Smooth muscle cell (in vitro differentiated cells): ENCODE measurements around the gene GPD1. TPM values are rescaled to one million over a fixed set of nuclear protein-coding genes. Genes with fewer than 3 reads are reported as not detected.

Experiments
- DNase-seq: peaks from one replicate; lab custom pipeline; 2025; ENCODE audit not compliant: unreplicated experiment; lab: John Stamatoyannopoulos, UW
- H2AFZ ChIP-seq: fragments of 200-600 bp; sonication (generic); 2 replicates; pipeline ENCODE4 v1.6.0; 2016; ENCODE audit warnings: antibody characterized with exemption, low read depth, mild to moderate bottlenecking
- H3F3A ChIP-seq: fragments of 200-600 bp; sonication (generic); 2 replicates; pipeline ENCODE4 v1.6.0; 2017; ENCODE audit warnings: antibody characterized with exemption, low read depth
- H3K27ac ChIP-seq: fragments of 200-600 bp; sonication (generic); 2 replicates; pipeline ENCODE4 v1.5.1; 2016; ENCODE audit warnings: low read depth, mild to moderate bottlenecking
- H3K27me3 ChIP-seq: fragments of 200-600 bp; sonication (generic); 2 replicates; pipeline ENCODE4 v1.6.1; 2016; ENCODE audit warnings: low read depth, mild to moderate bottlenecking
- H3K36me3 ChIP-seq: fragments of 200-600 bp; sonication (generic); 2 replicates; pipeline ENCODE4 v1.5.1; 2016; ENCODE audit warnings: low read depth
- H3K4me1 ChIP-seq: fragments of 200-600 bp; sonication (generic); 2 replicates; pipeline ENCODE4 v1.5.1; 2016; ENCODE audit warnings: low read depth
- H3K4me2 ChIP-seq: fragments of 200-600 bp; sonication (generic); 2 replicates; pipeline ENCODE4 v1.6.0; 2016; ENCODE audit warnings: mild to moderate bottlenecking
- H3K4me3 ChIP-seq: fragments of 200-600 bp; sonication (generic); 2 replicates; pipeline ENCODE4 v1.5.1; 2016; ENCODE audit warnings: mild to moderate bottlenecking
- H3K79me2 ChIP-seq: fragments of 200-600 bp; sonication (generic); 2 replicates; pipeline ENCODE4 v1.6.0; 2016; ENCODE audit warnings: low read depth, mild to moderate bottlenecking
- H3K9ac ChIP-seq: fragments of 200-600 bp; sonication (generic); 2 replicates; pipeline ENCODE4 v1.6.0; 2016; ENCODE audit warnings: low read depth
- H3K9me3 ChIP-seq: fragments of 200-600 bp; sonication (generic); replicated peaks from 2 replicates; pipeline ENCODE4 v1.5.1; 2016; ENCODE audit warnings: low read depth
- H4K20me1 ChIP-seq: fragments of 200-600 bp; sonication (generic); 2 replicates; pipeline ENCODE4 v1.6.0; 2016; ENCODE audit warnings: low read depth
- CTCF ChIP-seq: fragments of 200-600 bp; sonication (generic); IDR thresholded peaks from 2 replicates; pipeline ENCODE4 v1.5.1; 2017; ENCODE audit warnings: borderline replicate concordance, mild to moderate bottlenecking, antibody characterized with exemption; ENCODE audit not compliant: insufficient read depth, poor library complexity, severe bottlenecking
- WGBS: methylation state at CpG from one replicate; pipeline ENCODE4 v1.1.7; 2016; ENCODE audit warnings: low lambda C conversion rate; 5-methylcytosine and 5-hydroxymethylcytosine counted together
- polyA plus RNA-seq: library from polyadenylated mRNA; unstranded; fragments of >200 nt; fragmentation: Nextera tagmentation; extraction: Ambion mirVana; gene quantifications from 2 replicates; pipeline ENCODE4 v1.2.1, GENCODE V29; 2016
- total RNA-seq: library from RNA; depleted of rRNA; stranded (reverse); fragments of >200 nt; gene quantifications from 2 replicates; pipeline ENCODE4 v1.2.3, GENCODE V29; 2014

Gene GPD1
- total and polyA plus RNA-seq, 2 experiments from 2014 or later: 0.24 TPM; not detected in 1

DNA sequence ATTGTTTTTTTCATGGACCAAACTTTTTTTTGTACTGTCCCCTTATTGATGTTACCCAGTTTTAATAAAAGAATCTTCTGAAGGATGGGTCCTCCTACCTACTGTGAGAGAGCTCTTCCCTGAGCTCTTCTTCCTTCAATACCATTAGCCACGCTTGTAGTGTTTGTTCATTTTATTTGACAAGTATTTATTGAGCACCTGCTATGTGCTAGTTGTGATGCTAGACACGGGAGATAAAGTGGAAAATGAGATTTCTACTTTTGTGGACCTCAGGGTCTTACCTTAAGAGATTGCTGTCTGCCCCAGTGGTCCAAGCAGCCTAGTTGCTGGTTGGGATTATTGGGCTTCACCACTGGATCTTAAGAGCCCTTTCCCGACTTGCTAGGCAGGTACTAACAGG, 3.2 kb upstream of the GPD1 start:
- Histone ChIP-seq H3K4me2 (no peak overlapping the region), H3K27ac (no peak overlapping the region), H3K36me3 (peaks cover 3% of the 10 kb centered on the region), H3K9me3 (no peaks in the 10 kb centered on the region), H4K20me1 (no peaks in the 10 kb centered on the region), H3K4me1 (no peaks in the 10 kb centered on the region), H2AFZ (no peak overlapping the region), H3K9ac (no peak overlapping the region), H3K4me3 (no peak overlapping the region), H3K27me3 (no peaks in the 10 kb centered on the region), H3K79me2 (no peaks in the 10 kb centered on the region), H3F3A (peaks cover 14% of the 10 kb centered on the region)
- TF ChIP-seq CTCF: no peak
- DNase-seq: no peak
- WGBS: 95% methylated on average over 3 of the region's 3 CpGs

DNA sequence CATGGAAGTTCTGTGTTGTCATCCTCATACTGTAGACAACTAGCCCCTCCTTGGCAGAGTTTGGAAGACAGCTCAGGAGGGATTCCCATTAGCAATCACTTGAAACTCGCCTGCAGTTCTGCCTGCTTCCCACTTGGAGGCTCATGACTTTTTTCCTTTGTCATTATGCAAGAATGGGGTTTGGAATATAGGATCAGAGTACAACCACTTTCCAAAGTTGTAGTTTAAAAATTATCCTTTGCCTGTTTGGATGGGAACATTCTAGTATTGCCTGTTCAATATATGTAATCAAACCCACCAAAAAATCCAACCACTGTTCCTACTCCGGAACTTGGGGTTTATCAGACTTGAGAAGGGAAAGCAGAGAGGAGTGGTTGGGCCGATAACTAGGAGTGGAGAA, 2.1 kb upstream of the GPD1 start:
- peak; percentile 39 for TF ChIP-seq CTCF
- Histone ChIP-seq H3F3A (peaks cover 14% of the 10 kb centered on the region), H3K4me3 (no peak overlapping the region), H3K9ac (no peak overlapping the region), H3K79me2 (no peaks in the 10 kb centered on the region), H3K36me3 (peaks cover 3% of the 10 kb centered on the region), H3K27ac (no peak overlapping the region), H3K4me1 (no peaks in the 10 kb centered on the region), H3K27me3 (no peaks in the 10 kb centered on the region), H4K20me1 (no peaks in the 10 kb centered on the region), H3K4me2 (no peak overlapping the region), H3K9me3 (no peaks in the 10 kb centered on the region), H2AFZ (no peak overlapping the region)
- no peak for DNase-seq
- 75% methylated on average over 3 of the region's 3 CpGs for WGBS

- Histone ChIP-seq H3K9ac (no peak overlapping the region), H2AFZ (no peak overlapping the region), H3K4me2 (no peak overlapping the region), H3K9me3 (no peaks in the 10 kb centered on the region), H3K79me2 (no peaks in the 10 kb centered on the region), H4K20me1 (no peaks in the 10 kb centered on the region), H3K36me3 (peaks cover 3% of the 10 kb centered on the region), H3K4me1 (no peaks in the 10 kb centered on the region), H3K27ac (no peak overlapping the region), H3K4me3 (no peak overlapping the region), H3F3A (peaks cover 14% of the 10 kb centered on the region), H3K27me3 (no peaks in the 10 kb centered on the region)
- 98% methylated on average over 2 of the region's 2 CpGs for WGBS
- no peak for DNase-seq
- no peak for TF ChIP-seq CTCF
Observed at GRCh38 chr12:50102131-50102531, 1.7 kb upstream of the GPD1 start.

DNA sequence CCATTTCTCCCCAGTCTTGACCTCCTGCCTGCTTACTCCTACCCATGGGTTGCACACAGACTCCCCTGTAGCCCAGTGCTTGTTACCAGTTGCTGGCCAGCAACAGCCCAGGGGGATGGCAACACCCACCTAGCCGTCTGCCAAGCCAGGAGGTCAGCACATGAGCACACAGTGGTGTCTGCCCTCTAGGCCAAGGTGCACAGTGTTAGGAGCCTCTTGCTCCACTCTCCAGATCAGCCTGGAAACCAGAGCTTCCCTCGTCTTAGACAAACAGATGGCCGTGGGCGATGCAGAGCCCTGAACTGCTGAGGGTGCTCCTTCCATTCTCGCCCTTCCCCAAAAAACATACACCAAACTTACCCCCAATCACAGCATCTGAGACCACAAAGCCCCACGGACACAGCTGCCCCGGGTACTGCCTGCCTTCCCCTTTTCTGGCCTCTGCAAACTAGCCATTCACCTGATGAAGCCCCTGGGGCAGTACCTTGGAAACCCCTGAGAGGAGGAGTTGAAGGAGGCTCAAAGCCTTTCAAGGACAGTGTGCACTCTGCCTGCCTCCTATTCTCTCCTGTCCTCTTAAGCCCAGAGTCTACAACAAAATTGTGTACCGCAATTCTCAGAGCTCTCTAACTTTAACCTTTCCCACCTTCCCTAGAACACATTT, 1.0 kb upstream of the GPD1 start:
- no peak for DNase-seq
- Histone ChIP-seq H3K79me2 (no peaks in the 10 kb centered on the region), H2AFZ (no peak overlapping the region), H3K36me3 (peaks cover 3% of the 10 kb centered on the region), H3K4me2 (no peak overlapping the region), H4K20me1 (no peaks in the 10 kb centered on the region), H3K27ac (no peak overlapping the region), H3K4me1 (no peaks in the 10 kb centered on the region), H3K9me3 (no peaks in the 10 kb centered on the region), H3K27me3 (no peaks in the 10 kb centered on the region), H3K9ac (no peak overlapping the region), H3F3A (peaks cover 14% of the 10 kb centered on the region), H3K4me3 (no peak overlapping the region)
- 97% methylated on average over 8 of the region's 8 CpGs for WGBS
- no peak for TF ChIP-seq CTCF
